Karpas-422 (cell line): ENCODE results near the gene SNAP91. TPM values are rescaled to one million over a fixed set of nuclear protein-coding genes. Genes with fewer than 3 reads are reported as not detected.
"Not testable (repeated sequence)": the region's sequence is repeated elsewhere in the genome, so short reads cannot be mapped to it uniquely, and the experiment has no call there.

Source experiments
- DNase-seq: peaks from one replicate; pipeline ENCODE4 v3.0.0-alpha.2; 2015
- H2AFZ ChIP-seq: fragments of 200-600 bp; sonication (generic); 2 replicates; pipeline ENCODE4 v1.6.1; 2014; ENCODE audit warnings: antibody characterized with exemption, low read length, mixed read lengths
- H3K27ac ChIP-seq: fragments of 200-600 bp; sonication (generic); 2 replicates; pipeline ENCODE4 v1.5.1; 2014; ENCODE audit warnings: mild to moderate bottlenecking, low read length, moderate library complexity
- H3K27me3 ChIP-seq: fragments of 200-600 bp; sonication (generic); 2 replicates; pipeline ENCODE4 v1.6.1; 2014; ENCODE audit warnings: low read length, mixed read lengths
- H3K36me3 ChIP-seq: fragments of 200-600 bp; sonication (generic); 2 replicates; pipeline ENCODE4 v1.6.1; 2014; ENCODE audit warnings: low read length, mixed read lengths; ENCODE audit not compliant: insufficient read depth
- H3K4me1 ChIP-seq: fragments of 200-600 bp; sonication (generic); 2 replicates; pipeline ENCODE4 v1.6.1; 2014; ENCODE audit warnings: mild to moderate bottlenecking, low read length, mixed read lengths
- H3K4me2 ChIP-seq: fragments of 200-600 bp; sonication (generic); 2 replicates; pipeline ENCODE4 v1.6.1; 2014; ENCODE audit warnings: low read length, low read depth, mild to moderate bottlenecking; ENCODE audit not compliant: poor library complexity, severe bottlenecking
- H3K4me3 ChIP-seq: fragments of 200-600 bp; sonication (generic); 2 replicates; pipeline ENCODE4 v1.5.1; 2014; ENCODE audit warnings: mild to moderate bottlenecking, antibody characterized with exemption, low read length, mixed read lengths
- H3K79me2 ChIP-seq: fragments of 200-600 bp; sonication (generic); 2 replicates; pipeline ENCODE4 v1.6.1; 2014; ENCODE audit warnings: mild to moderate bottlenecking, low read length, mixed read lengths
- H3K9ac ChIP-seq: fragments of 200-600 bp; sonication (generic); 2 replicates; pipeline ENCODE4 v1.6.0; 2014; ENCODE audit warnings: low read length
- H3K9me2 ChIP-seq: fragments of 200-600 bp; sonication (generic), shearing (Covaris generic); replicated peaks from 2 replicates; pipeline ENCODE4 v1.6.0; 2014; ENCODE audit warnings: mild to moderate bottlenecking, low read length, moderate library complexity; ENCODE audit not compliant: insufficient read depth
- H3K9me3 ChIP-seq: fragments of 300-700, 200-600 bp; sonication (generic); 2 replicates; pipeline ENCODE4 v1.6.1; 2014; ENCODE audit warnings: low read length, mixed read lengths
- H4K20me1 ChIP-seq: fragments of 200-600 bp; sonication (generic); 2 replicates; pipeline ENCODE4 v1.6.1; 2014; ENCODE audit warnings: mild to moderate bottlenecking, antibody characterized with exemption, low read length, low read depth; ENCODE audit not compliant: insufficient read depth
- total RNA-seq: library from RNA; depleted of rRNA; stranded (reverse); fragments of >200 nt; shearing (Covaris generic); gene quantifications from 2 replicates; pipeline ENCODE4 v1.2.3, GENCODE V29; 2014; ENCODE audit warnings: low replicate concordance

SNAP91 gene
- total RNA-seq, 1 experiment from 2014 or later = not detected

GRCh38 chr6:83685481-83685880, 23.4 kb downstream of the SNAP91 start:
- Histone ChIP-seq H3K4me3 (no peak overlapping the region), H3K9me3 (no peaks in the 10 kb centered on the region), H3K9ac (no peak overlapping the region), H2AFZ (no peak overlapping the region), H3K9me2 (no peaks in the 10 kb centered on the region), H4K20me1 (no peaks in the 10 kb centered on the region), H3K4me1 (no peaks in the 10 kb centered on the region), H3K4me2 (no peak overlapping the region), H3K27ac (no peak overlapping the region), H3K27me3 (no peaks in the 10 kb centered on the region), H3K79me2 (no peaks in the 10 kb centered on the region), H3K36me3 (no peaks in the 10 kb centered on the region)
- DNase-seq = no peak

DNA sequence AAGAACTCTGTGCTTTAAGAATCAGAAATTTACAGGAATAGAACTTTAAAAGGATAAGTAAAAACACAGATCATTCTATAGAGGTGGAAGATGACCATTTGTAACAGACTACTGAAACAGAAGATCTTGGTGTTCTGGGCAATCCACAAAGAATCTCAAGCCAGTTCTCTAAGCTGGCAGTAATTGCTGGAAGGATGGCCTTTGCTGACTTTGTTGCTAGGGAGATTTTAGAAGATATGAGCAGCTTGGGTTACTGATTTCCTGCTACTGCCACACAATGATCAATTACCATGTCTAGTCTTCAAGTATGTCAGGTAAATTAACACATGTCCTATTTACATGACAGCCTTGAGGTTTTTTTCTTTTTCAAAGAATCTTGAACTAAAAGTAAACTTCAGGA, 31.1 kb downstream of the SNAP91 start:
- Histone ChIP-seq H3K4me2 (no peak overlapping the region), H3K27ac (no peak overlapping the region), H3K9ac (no peak overlapping the region), H3K4me3 (no peak overlapping the region), H3K4me1 (no peaks in the 10 kb centered on the region), H3K9me2 (no peaks in the 10 kb centered on the region), H3K27me3 (no peaks in the 10 kb centered on the region), H3K9me3 (no peaks in the 10 kb centered on the region), H3K79me2 (no peaks in the 10 kb centered on the region), H4K20me1 (no peaks in the 10 kb centered on the region), H2AFZ (no peak overlapping the region), H3K36me3 (no peaks in the 10 kb centered on the region)
- no peak for DNase-seq

DNA sequence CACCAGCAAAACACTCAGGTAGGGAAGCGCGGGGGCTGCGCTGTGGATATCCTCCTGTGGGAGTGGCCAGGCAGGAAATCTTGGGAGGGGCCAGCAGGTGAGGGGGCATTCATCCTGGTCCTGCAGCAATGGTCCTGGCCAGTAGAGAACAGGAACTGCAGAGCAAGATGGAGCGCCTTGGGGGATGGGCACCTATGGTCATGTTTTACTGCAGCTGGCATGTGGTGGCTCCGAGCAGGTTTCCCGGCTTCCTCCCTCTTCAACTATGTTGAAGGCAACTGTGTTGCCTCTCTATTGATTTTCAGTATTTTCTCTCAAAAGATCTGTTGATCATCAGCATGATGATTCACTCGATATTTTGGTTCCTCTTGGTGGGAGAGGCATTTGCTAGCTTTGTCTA, 70.9 kb downstream of the SNAP91 start:
- no peak overlapping the region for H3K9ac ChIP-seq
- no peaks in the 10 kb centered on the region for H3K27me3 ChIP-seq
- H3K36me3 ChIP-seq = no peaks in the 10 kb centered on the region

DNA sequence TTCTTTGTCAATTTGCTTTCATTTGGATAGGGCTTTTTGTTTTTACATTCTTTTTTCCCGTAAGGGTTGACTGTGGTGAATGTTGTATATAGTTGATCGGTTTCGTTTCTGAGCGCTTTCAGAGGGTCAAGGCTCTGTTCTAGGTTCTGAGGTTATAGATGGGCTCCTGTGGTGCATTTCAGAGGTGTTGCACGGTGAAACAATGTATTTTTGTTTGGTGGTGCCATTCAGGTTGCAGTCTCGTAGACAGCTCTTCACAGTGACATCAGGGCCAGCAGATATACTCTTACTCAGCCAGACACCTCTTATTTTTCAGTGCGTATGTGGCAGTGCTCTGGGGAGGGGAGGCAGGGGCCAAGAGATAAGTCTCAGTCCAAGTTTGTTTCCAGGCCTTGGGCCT, 72.1 kb downstream of the SNAP91 start:
- no peak overlapping the region for H3K9ac ChIP-seq
- no peaks in the 10 kb centered on the region for H4K20me1 ChIP-seq
- no peaks in the 10 kb centered on the region for H3K79me2 ChIP-seq
- no peaks in the 10 kb centered on the region for H3K36me3 ChIP-seq
- H3K9me2 ChIP-seq = no peaks in the 10 kb centered on the region
- H3K4me2 ChIP-seq = no peak overlapping the region
- DNase-seq = no peak
- H3K4me3 ChIP-seq = no peak overlapping the region
- no peak overlapping the region for H3K27ac ChIP-seq
- H3K4me1 ChIP-seq = no peaks in the 10 kb centered on the region
- H3K9me3 ChIP-seq = no peaks in the 10 kb centered on the region
- H2AFZ ChIP-seq = no peak overlapping the region
- no peaks in the 10 kb centered on the region for H3K27me3 ChIP-seq

More for the DNA sequence above, 70.9 kb downstream of the SNAP91 start:
- no peaks in the 10 kb centered on the region for H4K20me1 ChIP-seq
- no peak overlapping the region for H3K4me3 ChIP-seq
- H3K27ac ChIP-seq = no peak overlapping the region
- no peaks in the 10 kb centered on the region for H3K79me2 ChIP-seq
- no peak overlapping the region for H3K4me2 ChIP-seq
- H3K4me1 ChIP-seq = no peaks in the 10 kb centered on the region
- H2AFZ ChIP-seq = no peak overlapping the region
- H3K9me3 ChIP-seq = no peaks in the 10 kb centered on the region
- DNase-seq = no peak
- H3K9me2 ChIP-seq = no peaks in the 10 kb centered on the region

DNA sequence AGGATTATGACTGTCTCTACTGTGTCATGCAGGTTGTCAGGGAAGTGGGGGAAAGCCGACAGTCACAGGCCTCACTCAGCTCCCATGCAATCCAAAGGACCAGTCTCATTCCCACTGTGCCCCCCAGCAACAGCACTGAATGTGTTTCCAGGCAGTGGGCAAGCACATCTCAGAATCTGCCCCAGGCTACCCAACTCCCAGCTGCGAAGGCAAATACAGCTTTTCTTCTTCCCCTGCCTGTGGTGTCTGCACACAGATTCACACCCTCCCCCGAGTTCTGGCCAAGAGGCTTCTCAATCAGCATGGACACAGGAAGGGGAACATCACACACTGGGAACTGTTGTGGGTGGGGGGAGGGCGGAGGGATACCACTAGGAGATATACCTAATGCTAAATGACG, 75.3 kb downstream of the SNAP91 start:
- Histone ChIP-seq H2AFZ (no peak overlapping the region), H3K4me2 (no peak overlapping the region), H3K27ac (no peak overlapping the region), H3K9me3 (no peaks in the 10 kb centered on the region), H3K27me3 (no peaks in the 10 kb centered on the region), H3K36me3 (no peaks in the 10 kb centered on the region), H4K20me1 (no peaks in the 10 kb centered on the region), H3K4me3 (no peak overlapping the region), H3K79me2 (no peaks in the 10 kb centered on the region), H3K4me1 (no peaks in the 10 kb centered on the region), H3K9me2 (no peaks in the 10 kb centered on the region), H3K9ac (no peak overlapping the region)
- DNase-seq = no peak

GRCh38 chr6:83633149-83633548, 75.8 kb downstream of the SNAP91 start:
- Histone ChIP-seq H3K4me2 (no peak overlapping the region), H3K36me3 (no peaks in the 10 kb centered on the region), H3K9ac (no peak overlapping the region), H3K27ac (no peak overlapping the region), H3K9me2 (no peaks in the 10 kb centered on the region), H3K27me3 (no peaks in the 10 kb centered on the region), H3K79me2 (no peaks in the 10 kb centered on the region), H3K4me3 (no peak overlapping the region), H3K4me1 (no peaks in the 10 kb centered on the region), H4K20me1 (no peaks in the 10 kb centered on the region), H3K9me3 (no peaks in the 10 kb centered on the region), H2AFZ (no peak overlapping the region)
- DNase-seq = peak; percentile 48

GRCh38 chr6:83629908-83630307, 79.0 kb downstream of the SNAP91 start:
- not testable (repeated sequence) for H3K4me3 ChIP-seq, H4K20me1 ChIP-seq, H3K4me1 ChIP-seq, H3K9me3 ChIP-seq, H3K4me2 ChIP-seq, H3K9ac ChIP-seq, H3K27me3 ChIP-seq, H3K79me2 ChIP-seq, H3K36me3 ChIP-seq, H2AFZ ChIP-seq, DNase-seq, H3K9me2 ChIP-seq, H3K27ac ChIP-seq

- Histone ChIP-seq H3K27me3 (no peaks in the 10 kb centered on the region), H3K9me3 (no peaks in the 10 kb centered on the region), H2AFZ (no peak overlapping the region), H3K27ac (no peak overlapping the region), H3K36me3 (no peaks in the 10 kb centered on the region), H4K20me1 (no peaks in the 10 kb centered on the region), H3K4me3 (no peak overlapping the region), H3K4me2 (no peak overlapping the region), H3K9ac (no peak overlapping the region), H3K9me2 (no peaks in the 10 kb centered on the region), H3K4me1 (no peaks in the 10 kb centered on the region), H3K79me2 (no peaks in the 10 kb centered on the region)
- DNase-seq = peak; percentile 72
Measured at GRCh38 chr6:83615025-83615999, 93.6 kb downstream of the SNAP91 start.
